Measurements from ENCODE around the gene RNASE7.
A peak's percentile ranks its signal among the peaks of the same experiment; 100 is the strongest.

Gene RNASE7

GRCh38 chr14:21088687-21089086, 46.5 kb downstream of the RNASE7 start:
- no peak for DNase-seq

- no peak for DNase-seq
These were observed 47.1 kb downstream of the RNASE7 start for GRCh38 chr14:21089271-21089670.

DNA sequence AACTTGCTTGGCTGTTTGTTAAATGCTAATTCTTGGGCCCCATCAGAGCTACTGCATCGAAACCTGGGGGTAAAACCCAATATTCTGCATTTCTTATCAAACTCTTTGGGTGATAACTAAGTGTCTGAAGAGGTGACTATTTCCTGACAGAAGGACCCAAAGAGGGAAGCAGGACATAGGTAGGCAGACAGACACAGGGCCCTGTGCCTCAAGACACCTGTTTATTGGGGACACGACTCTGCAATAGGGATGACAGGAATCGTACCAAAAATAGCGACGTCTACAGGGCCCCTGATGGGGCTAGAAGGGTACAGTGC, 47.7 kb downstream of the RNASE7 start:
- no peak for DNase-seq

- no peak for DNase-seq
These were observed 48.2 kb downstream of the RNASE7 start for GRCh38 chr14:21090194-21090939.

- DNase-seq: no peak
These were observed 48.9 kb downstream of the RNASE7 start for GRCh38 chr14:21090940-21091663.

DNA sequence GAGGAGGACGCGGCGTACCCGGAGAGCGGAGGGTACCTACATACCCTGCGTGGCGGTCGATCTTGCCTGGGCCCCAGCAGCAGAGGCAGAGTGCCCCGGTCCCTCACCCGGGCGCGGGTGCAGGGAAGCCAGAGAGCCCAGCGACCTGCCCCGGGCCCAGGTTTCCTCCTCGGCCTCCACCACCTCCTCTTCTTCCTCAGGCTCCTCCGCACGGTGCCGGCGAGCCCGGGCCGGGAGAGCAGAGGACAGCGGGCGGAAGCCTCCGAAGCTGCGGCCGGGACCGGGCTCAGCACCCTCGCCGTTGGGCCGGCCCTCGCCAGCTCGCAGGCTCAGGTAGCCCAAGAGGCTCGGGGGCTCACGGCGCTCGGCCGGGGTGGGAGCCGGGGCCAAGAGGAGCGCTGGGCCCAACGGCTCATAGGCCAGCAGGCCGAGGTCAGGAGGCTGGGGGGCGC, 49.7 kb downstream of the RNASE7 start:
- DNase-seq: no peak

DNA sequence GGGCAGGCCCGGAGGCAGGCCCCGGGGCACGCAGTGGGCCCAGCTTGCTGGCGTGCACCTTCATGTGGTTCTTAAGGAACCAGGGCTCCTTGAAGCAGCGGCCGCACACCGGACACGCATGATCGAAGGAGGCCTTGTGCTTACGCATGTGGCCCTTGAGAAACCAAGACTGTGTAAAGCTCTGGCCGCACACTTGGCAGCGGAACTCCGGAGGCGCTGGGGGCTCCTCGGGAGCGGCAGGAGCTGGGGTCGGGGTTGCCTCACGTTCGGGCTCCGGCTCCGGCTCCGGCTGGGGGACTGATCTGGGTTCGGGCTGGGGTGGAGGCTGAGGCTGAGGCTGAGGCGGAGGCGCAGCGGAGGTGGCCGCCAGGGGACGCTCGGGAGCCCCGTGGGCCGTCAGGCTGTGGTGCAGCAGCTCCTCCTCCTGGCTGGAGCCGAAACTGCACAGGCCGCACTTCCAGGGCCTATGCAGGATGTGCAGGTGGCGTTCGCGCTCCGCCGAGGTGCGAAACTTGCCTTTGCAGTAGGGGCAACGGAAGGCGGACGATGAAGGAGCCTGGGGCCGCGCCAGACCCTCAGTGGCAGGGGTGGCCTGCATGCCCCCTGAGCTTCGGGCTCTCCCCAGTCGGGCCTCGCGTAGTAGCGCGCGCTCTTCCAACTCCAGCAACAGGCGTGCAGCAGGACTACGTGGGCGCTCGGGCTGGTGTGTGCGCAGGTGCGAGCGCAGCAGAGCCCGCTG, 50.3 kb downstream of the RNASE7 start:
- peak; percentile 86 for DNase-seq

DNA sequence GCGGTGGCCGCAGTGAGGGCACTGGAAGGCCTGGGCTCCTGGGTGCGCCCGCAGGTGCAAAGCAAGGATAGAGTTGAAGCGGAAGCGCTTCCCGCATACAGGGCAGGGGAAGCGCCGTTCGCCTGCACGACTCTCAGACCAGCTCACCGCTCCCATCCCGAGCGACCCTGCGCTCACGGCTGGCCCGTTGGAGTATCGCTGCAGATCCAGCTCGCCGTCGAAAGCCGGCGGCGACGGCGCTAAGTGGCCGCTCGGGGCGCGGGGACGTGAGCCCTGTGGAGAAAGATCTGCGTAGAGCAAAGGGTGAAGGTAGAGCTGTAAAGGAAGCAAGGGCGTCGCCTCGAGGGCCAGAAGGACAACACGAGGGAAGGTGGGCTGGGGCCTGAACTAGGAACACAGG, 50.9 kb downstream of the RNASE7 start:
- no peak for DNase-seq
